MM.1S (cell line): Measurements from ENCODE around the gene PCDH18.

Experiments
- DNase-seq: peaks from one replicate; pipeline ENCODE4 v3.0.0-alpha.2; 2015
- H2AFZ ChIP-seq: fragments of 300-600 bp; sonication (generic); 2 replicates; pipeline ENCODE4 v1.6.0; 2016; ENCODE audit warnings: antibody characterized with exemption, low read length
- H3F3A ChIP-seq: fragments of 300-600 bp; sonication (generic); 2 replicates; pipeline ENCODE4 v1.6.1; 2016; ENCODE audit warnings: mild to moderate bottlenecking, antibody characterized with exemption, low read length, moderate library complexity, mixed read lengths; ENCODE audit not compliant: insufficient read depth
- H3K27ac ChIP-seq: fragments of 300-600 bp; sonication (generic); 2 replicates; pipeline ENCODE4 v1.5.1; 2016; ENCODE audit warnings: mild to moderate bottlenecking, low read length
- H3K27me3 ChIP-seq: fragments of 300-600 bp; sonication (generic); replicated peaks from 2 replicates; pipeline ENCODE4 v1.6.0; 2016; ENCODE audit warnings: low read length; ENCODE audit not compliant: insufficient read depth
- H3K36me3 ChIP-seq: fragments of 300-600 bp; sonication (generic); replicated peaks from 2 replicates; pipeline ENCODE4 v1.6.1; 2016; ENCODE audit warnings: mild to moderate bottlenecking, low read length, mixed read lengths; ENCODE audit not compliant: insufficient read depth
- H3K4me1 ChIP-seq: fragments of 300-600 bp; sonication (generic); 2 replicates; pipeline ENCODE4 v1.6.1; 2016; ENCODE audit warnings: low read length, mixed read lengths
- H3K4me2 ChIP-seq: fragments of 300-600 bp; sonication (generic); 2 replicates; pipeline ENCODE4 v1.6.0; 2016; ENCODE audit warnings: low read depth, low read length
- H3K4me3 ChIP-seq: fragments of 300-600 bp; sonication (generic); 2 replicates; pipeline ENCODE4 v1.5.1; 2016; ENCODE audit warnings: low read length, mixed read lengths
- H3K79me2 ChIP-seq: fragments of 300-600 bp; sonication (generic); 2 replicates; pipeline ENCODE4 v1.6.1; 2016; ENCODE audit warnings: mixed run types, low read length, mixed read lengths
- H3K9ac ChIP-seq: fragments of 300-600 bp; sonication (generic); 2 replicates; pipeline ENCODE4 v1.6.1; 2016; ENCODE audit warnings: low read length, mixed read lengths
- H3K9me2 ChIP-seq: fragments of 300-600 bp; sonication (generic); replicated peaks from 2 replicates; pipeline ENCODE4 v1.6.1; 2016; ENCODE audit warnings: mild to moderate bottlenecking, low read length, mixed read lengths; ENCODE audit not compliant: insufficient read depth
- H3K9me3 ChIP-seq: fragments of 300-600 bp; sonication (generic); replicated peaks from 2 replicates; pipeline ENCODE4 v1.6.1; 2016; ENCODE audit warnings: mild to moderate bottlenecking, low read length, mixed read lengths; ENCODE audit not compliant: insufficient read depth
- H4K20me1 ChIP-seq: fragments of 300-600 bp; sonication (generic); 2 replicates; pipeline ENCODE4 v1.6.1; 2016; ENCODE audit warnings: mild to moderate bottlenecking, low read length, moderate library complexity, mixed read lengths; ENCODE audit not compliant: insufficient read depth
- EZH2 ChIP-seq: fragments of 300-600 bp; sonication (generic); optimal IDR thresholded peaks from 2 replicates; pipeline ENCODE3; 2017; ENCODE audit warnings: low read depth, mild to moderate bottlenecking, antibody characterized with exemption, low read length, mixed read lengths
- EZH2phosphoT487 ChIP-seq: fragments of 300-600 bp; sonication (generic); IDR thresholded peaks from 2 replicates; pipeline ENCODE4 v1.6.1; 2018; ENCODE audit warnings: antibody characterized with exemption, low read length
- TF ChIP-seq, protein P1 (sequence below): fragments of 300-600 bp; sonication (generic); IDR thresholded peaks from 2 replicates; pipeline ENCODE4 v1.5.1; 2016; ENCODE audit warnings: antibody characterized with exemption, low read length, mixed read lengths

The PCDH18 gene

DNA sequence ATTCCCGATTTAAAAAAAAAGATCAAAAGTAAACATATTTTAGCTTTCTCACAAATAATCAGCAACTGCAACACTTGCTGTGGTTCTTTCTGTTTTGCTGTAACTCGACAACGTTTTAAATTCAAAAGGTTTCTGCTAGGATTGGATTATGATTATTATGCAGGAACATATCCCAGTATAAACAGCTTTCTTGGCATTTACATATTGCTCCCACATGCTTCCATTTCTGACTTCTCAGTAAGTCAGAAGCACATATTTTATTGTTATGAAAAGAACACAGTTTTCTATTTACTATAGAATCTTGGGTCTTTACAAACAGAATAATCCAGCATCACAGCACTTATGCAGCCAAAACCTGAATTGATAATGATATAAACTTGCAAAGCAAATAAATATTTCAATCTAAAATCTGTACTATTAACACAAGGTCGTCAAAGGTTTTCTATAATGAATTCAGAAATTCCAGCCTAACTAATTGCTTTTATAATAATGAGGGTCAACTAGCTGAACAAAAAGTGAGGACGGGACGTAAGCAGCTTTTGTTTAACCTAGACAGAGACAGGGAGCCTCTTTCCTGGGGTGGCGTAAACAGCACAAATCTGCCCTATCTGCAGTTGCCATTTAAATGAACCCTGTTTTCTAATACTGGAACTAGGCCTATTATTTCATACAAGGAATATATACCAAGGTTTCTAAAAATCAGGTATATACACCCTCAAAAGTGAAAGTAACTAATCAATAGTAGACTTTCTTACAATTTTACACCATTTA, 9.8 kb upstream of the PCDH18 start:
- H3K4me1 ChIP-seq = no peaks in the 10 kb centered on the region
- H3K27ac ChIP-seq = no peak overlapping the region
- H2AFZ ChIP-seq = no peak overlapping the region
- no peaks in the 10 kb centered on the region for H3K9me2 ChIP-seq
- no peak for DNase-seq
- TF ChIP-seq, protein P1, sequence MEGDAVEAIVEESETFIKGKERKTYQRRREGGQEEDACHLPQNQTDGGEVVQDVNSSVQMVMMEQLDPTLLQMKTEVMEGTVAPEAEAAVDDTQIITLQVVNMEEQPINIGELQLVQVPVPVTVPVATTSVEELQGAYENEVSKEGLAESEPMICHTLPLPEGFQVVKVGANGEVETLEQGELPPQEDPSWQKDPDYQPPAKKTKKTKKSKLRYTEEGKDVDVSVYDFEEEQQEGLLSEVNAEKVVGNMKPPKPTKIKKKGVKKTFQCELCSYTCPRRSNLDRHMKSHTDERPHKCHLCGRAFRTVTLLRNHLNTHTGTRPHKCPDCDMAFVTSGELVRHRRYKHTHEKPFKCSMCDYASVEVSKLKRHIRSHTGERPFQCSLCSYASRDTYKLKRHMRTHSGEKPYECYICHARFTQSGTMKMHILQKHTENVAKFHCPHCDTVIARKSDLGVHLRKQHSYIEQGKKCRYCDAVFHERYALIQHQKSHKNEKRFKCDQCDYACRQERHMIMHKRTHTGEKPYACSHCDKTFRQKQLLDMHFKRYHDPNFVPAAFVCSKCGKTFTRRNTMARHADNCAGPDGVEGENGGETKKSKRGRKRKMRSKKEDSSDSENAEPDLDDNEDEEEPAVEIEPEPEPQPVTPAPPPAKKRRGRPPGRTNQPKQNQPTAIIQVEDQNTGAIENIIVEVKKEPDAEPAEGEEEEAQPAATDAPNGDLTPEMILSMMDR = no peak
- H3K27me3 ChIP-seq = no peaks in the 10 kb centered on the region
- H3F3A ChIP-seq = no peaks in the 10 kb centered on the region
- H3K9me3 ChIP-seq = no peaks in the 10 kb centered on the region
- H3K79me2 ChIP-seq = no peaks in the 10 kb centered on the region
- no peak overlapping the region for H3K4me3 ChIP-seq
- no peak overlapping the region for H3K4me2 ChIP-seq
- H4K20me1 ChIP-seq = no peaks in the 10 kb centered on the region
- no peak overlapping the region for H3K9ac ChIP-seq
- no peaks in the 10 kb centered on the region for H3K36me3 ChIP-seq

DNA sequence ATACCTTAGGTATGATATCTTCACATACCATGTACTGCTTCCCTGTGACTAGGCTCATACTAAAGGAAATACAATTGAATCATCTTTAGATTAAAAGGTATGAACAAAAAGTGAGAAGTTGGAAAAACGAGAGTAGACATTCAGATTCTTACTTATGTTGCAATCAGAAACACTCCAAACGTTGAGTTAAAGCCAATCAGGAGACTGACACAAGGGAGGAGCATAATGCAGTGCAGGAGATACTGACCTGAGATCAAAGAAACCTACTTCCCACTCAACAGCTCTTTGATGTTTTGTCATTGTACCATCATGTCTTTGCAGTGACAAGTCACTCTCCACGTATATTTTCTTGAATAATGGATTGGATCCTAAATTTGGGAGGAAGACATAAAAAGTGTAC, 8.9 kb upstream of the PCDH18 start:
- H3K36me3 ChIP-seq = no peaks in the 10 kb centered on the region
- no peak overlapping the region for H3K9ac ChIP-seq
- no peak overlapping the region for H3K27ac ChIP-seq
- no peak for DNase-seq
- no peak overlapping the region for H3K4me2 ChIP-seq
- H2AFZ ChIP-seq = no peak overlapping the region
- no peak overlapping the region for H3K4me3 ChIP-seq
- no peaks in the 10 kb centered on the region for H3K4me1 ChIP-seq
- H3K27me3 ChIP-seq = no peaks in the 10 kb centered on the region
- H3F3A ChIP-seq = no peaks in the 10 kb centered on the region
- no peaks in the 10 kb centered on the region for H4K20me1 ChIP-seq
- H3K9me3 ChIP-seq = no peaks in the 10 kb centered on the region
- no peaks in the 10 kb centered on the region for H3K9me2 ChIP-seq
- TF ChIP-seq, protein P1 = no peak
- no peak for TF ChIP-seq EZH2
- no peak for TF ChIP-seq EZH2phosphoT487
- H3K79me2 ChIP-seq = no peaks in the 10 kb centered on the region

DNA sequence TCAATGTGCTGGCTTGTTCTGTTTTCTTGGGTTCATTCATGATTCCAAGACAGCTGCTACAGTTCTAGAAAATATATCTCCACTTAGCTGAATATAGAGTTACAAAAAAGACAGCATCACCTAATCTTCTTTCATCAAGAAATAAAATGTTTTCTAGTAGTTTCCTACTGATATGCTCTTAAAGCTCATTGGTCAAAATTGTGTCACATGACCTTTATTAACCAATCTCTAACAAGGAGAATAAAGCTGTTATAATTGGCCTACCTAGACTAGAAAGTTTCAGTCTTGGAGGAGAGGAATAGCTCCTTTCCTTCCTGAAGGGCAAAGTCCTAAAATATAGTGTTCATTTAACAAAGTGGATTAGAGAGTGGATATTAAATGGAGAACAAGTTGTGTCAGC, 8.1 kb upstream of the PCDH18 start:
- H3K9ac ChIP-seq = no peak overlapping the region
- TF ChIP-seq, protein P1 = no peak
- TF ChIP-seq EZH2phosphoT487 = no peak
- no peak for TF ChIP-seq EZH2
- no peaks in the 10 kb centered on the region for H3K79me2 ChIP-seq
- no peak overlapping the region for H3K4me2 ChIP-seq
- H3K4me1 ChIP-seq = no peaks in the 10 kb centered on the region
- no peaks in the 10 kb centered on the region for H3F3A ChIP-seq
- no peaks in the 10 kb centered on the region for H3K9me2 ChIP-seq
- H3K27ac ChIP-seq = no peak overlapping the region
- H3K9me3 ChIP-seq = no peaks in the 10 kb centered on the region
- no peak overlapping the region for H3K4me3 ChIP-seq
- no peaks in the 10 kb centered on the region for H3K27me3 ChIP-seq
- H4K20me1 ChIP-seq = no peaks in the 10 kb centered on the region
- DNase-seq = no peak
- H2AFZ ChIP-seq = no peak overlapping the region
- no peaks in the 10 kb centered on the region for H3K36me3 ChIP-seq
